Measurements from ENCODE around the gene IFNW1. TPM values are rescaled to one million over a fixed set of nuclear protein-coding genes. Genes with fewer than 3 reads are reported as not detected.
"Not testable (repeated sequence)": the region's sequence is repeated elsewhere in the genome, so short reads cannot be mapped to it uniquely, and the experiment has no call there.

IFNW1 gene
- total RNA-seq (2021) (not detected in 3 replicates), Bru-seq, nascent RNA (not detected)
- long read RNA-seq, experiment 1 = 0 reads
- long read RNA-seq, experiment 2 = 0 reads
- long read RNA-seq, experiment 3 = 0 reads

- TF ChIP-seq E2F4 (CRISPR knock-in tag; IDR thresholded peaks at IDR 0.05; ENCODE audit: borderline replicate concordance, low read depth) = no peak
- TF ChIP-seq ZNF671 (CRISPR knock-in tag; IDR thresholded peaks at IDR 0.05) = no peak
- TF ChIP-seq NFYB (CRISPR knock-in tag; conservative IDR thresholded peaks at IDR 0.05; ENCODE audit: low read depth) = no peak
- TF ChIP-seq RELA (CRISPR knock-in tag; IDR thresholded peaks at IDR 0.05; ENCODE audit: borderline replicate concordance) = no peak
- no peak for TF ChIP-seq FOXJ3 (CRISPR knock-in tag; IDR thresholded peaks at IDR 0.05; ENCODE audit: borderline replicate concordance)
- no peak for TF ChIP-seq ZNF263 (CRISPR knock-in tag; IDR thresholded peaks at IDR 0.05; ENCODE audit: low read depth)
- TF ChIP-seq JAZF1 (CRISPR knock-in tag; IDR thresholded peaks at IDR 0.05) = no peak
- no peak for TF ChIP-seq MXD4 (CRISPR knock-in tag; IDR thresholded peaks at IDR 0.05; ENCODE audit: borderline replicate concordance)
- no peak for TF ChIP-seq MYBL2 (CRISPR knock-in tag; IDR thresholded peaks at IDR 0.05)
- TF ChIP-seq, protein P1, sequence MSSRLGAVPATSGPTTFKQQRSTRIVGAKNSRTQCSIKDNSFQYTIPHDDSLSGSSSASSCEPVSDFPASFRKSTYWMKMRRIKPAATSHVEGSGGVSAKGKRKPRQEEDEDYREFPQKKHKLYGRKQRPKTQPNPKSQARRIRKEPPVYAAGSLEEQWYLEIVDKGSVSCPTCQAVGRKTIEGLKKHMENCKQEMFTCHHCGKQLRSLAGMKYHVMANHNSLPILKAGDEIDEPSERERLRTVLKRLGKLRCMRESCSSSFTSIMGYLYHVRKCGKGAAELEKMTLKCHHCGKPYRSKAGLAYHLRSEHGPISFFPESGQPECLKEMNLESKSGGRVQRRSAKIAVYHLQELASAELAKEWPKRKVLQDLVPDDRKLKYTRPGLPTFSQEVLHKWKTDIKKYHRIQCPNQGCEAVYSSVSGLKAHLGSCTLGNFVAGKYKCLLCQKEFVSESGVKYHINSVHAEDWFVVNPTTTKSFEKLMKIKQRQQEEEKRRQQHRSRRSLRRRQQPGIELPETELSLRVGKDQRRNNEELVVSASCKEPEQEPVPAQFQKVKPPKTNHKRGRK (CRISPR knock-in tag; IDR thresholded peaks at IDR 0.05; ENCODE audit: borderline replicate concordance) = no peak
- TF ChIP-seq AFF4 (CRISPR knock-in tag; IDR thresholded peaks at IDR 0.05; ENCODE audit: borderline replicate concordance) = no peak
- TF ChIP-seq ZNF219 (CRISPR knock-in tag; IDR thresholded peaks at IDR 0.05; ENCODE audit: borderline replicate concordance) = no peak
- TF ChIP-seq ZBTB21 (CRISPR knock-in tag; IDR thresholded peaks at IDR 0.05; ENCODE audit: borderline replicate concordance) = no peak
- TF ChIP-seq, protein P2, sequence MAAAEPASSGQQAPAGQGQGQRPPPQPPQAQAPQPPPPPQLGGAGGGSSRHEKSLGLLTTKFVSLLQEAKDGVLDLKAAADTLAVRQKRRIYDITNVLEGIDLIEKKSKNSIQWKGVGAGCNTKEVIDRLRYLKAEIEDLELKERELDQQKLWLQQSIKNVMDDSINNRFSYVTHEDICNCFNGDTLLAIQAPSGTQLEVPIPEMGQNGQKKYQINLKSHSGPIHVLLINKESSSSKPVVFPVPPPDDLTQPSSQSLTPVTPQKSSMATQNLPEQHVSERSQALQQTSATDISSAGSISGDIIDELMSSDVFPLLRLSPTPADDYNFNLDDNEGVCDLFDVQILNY (CRISPR knock-in tag; IDR thresholded peaks at IDR 0.05) = no peak
- TF ChIP-seq ZNF396 (CRISPR knock-in tag; IDR thresholded peaks at IDR 0.05; ENCODE audit: borderline replicate concordance) = no peak
- no peak for TF ChIP-seq CBFB (CRISPR knock-in tag; IDR thresholded peaks at IDR 0.05; ENCODE audit: low read depth)
- TF ChIP-seq RORB (CRISPR knock-in tag; IDR thresholded peaks at IDR 0.05) = no peak
- TF ChIP-seq, protein P3, sequence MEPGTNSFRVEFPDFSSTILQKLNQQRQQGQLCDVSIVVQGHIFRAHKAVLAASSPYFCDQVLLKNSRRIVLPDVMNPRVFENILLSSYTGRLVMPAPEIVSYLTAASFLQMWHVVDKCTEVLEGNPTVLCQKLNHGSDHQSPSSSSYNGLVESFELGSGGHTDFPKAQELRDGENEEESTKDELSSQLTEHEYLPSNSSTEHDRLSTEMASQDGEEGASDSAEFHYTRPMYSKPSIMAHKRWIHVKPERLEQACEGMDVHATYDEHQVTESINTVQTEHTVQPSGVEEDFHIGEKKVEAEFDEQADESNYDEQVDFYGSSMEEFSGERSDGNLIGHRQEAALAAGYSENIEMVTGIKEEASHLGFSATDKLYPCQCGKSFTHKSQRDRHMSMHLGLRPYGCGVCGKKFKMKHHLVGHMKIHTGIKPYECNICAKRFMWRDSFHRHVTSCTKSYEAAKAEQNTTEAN (CRISPR knock-in tag; IDR thresholded peaks at IDR 0.05) = no peak
- TF ChIP-seq SMAD4 (CRISPR knock-in tag; IDR thresholded peaks at IDR 0.05) = no peak
- no peak for TF ChIP-seq ZNF232 (CRISPR knock-in tag; IDR thresholded peaks at IDR 0.05)
- H3K4me3 Mint-ChIP-seq = no peak within 1 kb of the TSS
- H3K4me1 Mint-ChIP-seq = no peaks in the 10 kb centered on the region
- POLR2A ChIA-PET = no interaction called here
- H3K36me3 Mint-ChIP-seq = no peaks in the 10 kb centered on the region
- H3K27me3 Mint-ChIP-seq (ENCODE audit: low read depth) = no peaks in the 10 kb centered on the region
- peak; percentile 95 for ATAC-seq
- CTCF ChIA-PET = interaction anchor here (0.6 to 1.6 kb wide), 4 partner anchors 10 to 177 kb away, joined by 3 to 7 read pairs (median 4); no protein-coding TSS in a partner anchor
- no peak within 1 kb of the TSS for H3K27ac Mint-ChIP-seq
- no peak for DNase-seq (ENCODE audit: low spot score)
- no peaks in the 10 kb centered on the region for H3K9me3 Mint-ChIP-seq
Measured at GRCh38 chr9:21141427-21141882, at the start of gene IFNW1. IFNW1 (minus strand) TSS chr9:21141832; CDS start chr9:21141570, 262 bp downstream.

GRCh38 chr9:21187487-21187886 lies 45.9 kb upstream of the IFNW1 start, which contains the start of gene IFNA4:
IFNA4 (minus strand) TSS chr9:21187587; CDS start chr9:21187531, 56 bp downstream.
- POLR2A ChIA-PET; H3K9me3 Mint-ChIP-seq; CTCF ChIA-PET; H3K4me3 Mint-ChIP-seq; ATAC-seq; H3K27me3 Mint-ChIP-seq (ENCODE audit: low read depth); H3K27ac Mint-ChIP-seq; H3K4me1 Mint-ChIP-seq; H3K36me3 Mint-ChIP-seq; DNase-seq (ENCODE audit: low spot score): not testable (repeated sequence)

DNA sequence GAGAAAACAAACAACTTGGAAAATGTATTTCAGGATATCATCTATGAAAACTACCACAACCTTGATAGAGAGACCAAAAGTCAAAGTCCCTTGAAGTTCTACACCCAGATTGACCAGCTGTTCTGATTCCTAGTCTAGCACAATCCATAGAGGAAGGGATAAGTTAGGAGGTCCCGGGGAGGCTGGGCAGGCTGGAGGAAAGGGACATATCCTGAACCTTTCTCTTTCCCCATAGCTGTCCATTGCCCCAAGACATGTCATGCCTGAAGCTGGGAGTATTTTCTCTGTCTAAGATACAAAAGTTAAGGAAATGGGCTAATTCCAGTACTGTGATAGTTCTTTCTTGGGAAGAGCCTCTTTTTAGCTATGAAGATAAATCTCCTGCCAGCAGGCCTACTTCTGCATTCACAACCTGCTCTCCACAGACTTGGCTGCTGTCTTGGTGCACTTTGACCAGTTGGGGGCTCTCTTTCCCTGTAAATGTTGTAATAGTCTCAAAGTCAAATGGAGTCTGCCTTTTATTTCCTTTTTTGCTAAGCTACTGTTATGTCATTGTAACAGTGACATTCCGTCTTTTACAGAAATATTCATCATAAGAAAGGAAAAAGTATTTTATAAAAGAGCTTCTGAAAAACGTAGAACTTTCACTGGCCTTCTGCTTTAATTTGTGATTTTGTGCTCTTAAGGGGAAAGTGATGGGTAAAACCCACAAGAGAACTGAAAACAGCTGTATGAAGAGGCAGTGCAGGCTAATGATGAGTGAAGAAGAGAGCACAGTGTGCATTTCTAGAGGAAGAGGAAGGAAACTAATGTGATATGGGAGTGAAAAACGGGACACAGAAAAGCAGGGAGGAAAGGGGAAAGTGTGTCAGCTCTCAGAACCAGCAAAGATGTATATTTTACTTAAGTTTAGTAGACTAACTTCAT lies 41.4 kb upstream of the IFNW1 start:
- H3K9me3 Mint-ChIP-seq; H3K27ac Mint-ChIP-seq; H3K36me3 Mint-ChIP-seq; POLR2A ChIA-PET; H3K4me1 Mint-ChIP-seq; H3K27me3 Mint-ChIP-seq (ENCODE audit: low read depth); H3K4me3 Mint-ChIP-seq: not testable (repeated sequence)
- DNase-seq (ENCODE audit: low spot score) (peak; percentile 41), ATAC-seq (peak; percentile 97)
- CTCF ChIA-PET = interaction anchor here (0.6 to 1.5 kb wide), 27 partner anchors 9 to 607 kb away, joined by 3 to 9 read pairs (median 4); partner anchors contain the start of gene KLHL9

Data from WTC11 (cell line).